HG03175 (cell line): ENCODE data around the gene RBM33.
"Not testable (repeated sequence)": the region's sequence is repeated elsewhere in the genome, so short reads cannot be mapped to it uniquely, and the experiment has no call there.

Source experiments
- ATAC-seq: cut with Tn5 transposase; IDR thresholded peaks from one replicate; pipeline ENCODE4 v1.9.1; 2021; ENCODE audit warnings: mild to moderate bottlenecking, moderate library complexity; ENCODE audit not compliant: unreplicated experiment

Gene RBM33

DNA sequence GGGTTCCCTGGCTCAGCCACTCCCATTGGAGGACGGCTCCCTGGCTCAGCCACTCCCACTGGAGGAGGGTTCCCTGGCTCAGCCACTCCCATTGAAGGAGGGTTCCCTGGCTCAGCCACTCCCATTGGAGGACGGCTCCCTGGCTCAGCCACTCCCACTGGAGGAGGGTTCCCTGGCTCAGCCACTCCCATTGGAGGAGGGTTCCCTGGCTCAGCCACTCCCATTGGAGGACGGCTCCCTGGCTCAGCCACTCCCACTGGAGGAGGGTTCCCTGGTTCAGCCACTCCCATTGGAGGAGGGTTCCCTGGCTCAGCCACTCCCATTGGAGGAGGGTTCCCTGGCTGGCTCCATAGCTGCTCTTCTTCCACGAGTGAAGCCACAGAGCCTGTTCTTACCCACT, 173.1 kb downstream of the RBM33 start:
- ATAC-seq = not testable (repeated sequence)

DNA sequence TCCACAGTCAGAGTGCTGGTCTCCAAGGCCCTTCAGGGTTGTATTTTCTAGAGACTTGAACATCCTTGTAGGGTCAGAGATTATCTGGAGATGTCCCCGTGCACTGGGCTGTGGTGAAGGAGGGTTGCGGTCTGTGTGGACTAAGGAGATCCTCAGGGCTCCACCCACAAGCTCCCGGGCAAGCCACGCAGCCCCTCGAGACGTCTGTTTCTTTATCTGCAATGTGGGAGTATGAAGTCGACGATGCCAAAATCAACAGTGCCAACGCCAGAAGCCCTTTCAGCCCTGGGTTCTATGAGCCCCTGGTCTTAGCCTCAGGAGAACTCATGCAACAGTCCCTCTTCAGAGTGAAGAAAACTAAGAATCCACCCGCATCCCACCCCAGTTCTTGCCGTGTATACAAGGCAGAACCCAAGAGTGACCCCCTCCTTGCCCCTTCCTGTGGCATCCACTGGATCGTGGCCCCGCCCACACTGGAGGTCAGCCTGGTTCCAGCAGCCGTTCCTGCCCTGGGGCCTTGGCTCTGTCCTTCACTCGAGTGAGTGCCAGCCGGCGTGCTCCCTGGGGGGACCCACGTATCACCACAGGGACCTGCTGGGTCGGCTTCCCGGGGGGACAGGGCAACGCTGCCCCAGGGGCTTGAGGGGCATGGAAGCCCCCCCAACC, 173.8 kb downstream of the RBM33 start:
- ATAC-seq = no peak

DNA sequence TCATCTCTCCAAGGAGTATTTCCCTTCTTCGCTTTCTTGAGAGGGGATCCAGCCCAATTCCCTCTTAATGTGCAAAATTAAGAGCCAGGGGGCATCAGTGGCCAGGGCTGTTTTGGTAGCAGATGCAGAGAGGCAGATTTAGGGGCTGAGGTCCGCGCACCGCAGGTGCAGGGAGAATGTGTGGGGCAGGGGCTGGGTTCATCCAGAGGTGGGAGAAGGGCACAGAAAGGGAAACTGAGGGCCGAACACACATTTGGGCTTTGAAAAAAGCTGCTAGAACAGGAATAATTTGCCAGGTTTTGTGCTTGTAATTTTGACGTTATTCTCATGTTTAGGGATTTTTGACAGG, 174.3 kb downstream of the RBM33 start:
- no peak for ATAC-seq

DNA sequence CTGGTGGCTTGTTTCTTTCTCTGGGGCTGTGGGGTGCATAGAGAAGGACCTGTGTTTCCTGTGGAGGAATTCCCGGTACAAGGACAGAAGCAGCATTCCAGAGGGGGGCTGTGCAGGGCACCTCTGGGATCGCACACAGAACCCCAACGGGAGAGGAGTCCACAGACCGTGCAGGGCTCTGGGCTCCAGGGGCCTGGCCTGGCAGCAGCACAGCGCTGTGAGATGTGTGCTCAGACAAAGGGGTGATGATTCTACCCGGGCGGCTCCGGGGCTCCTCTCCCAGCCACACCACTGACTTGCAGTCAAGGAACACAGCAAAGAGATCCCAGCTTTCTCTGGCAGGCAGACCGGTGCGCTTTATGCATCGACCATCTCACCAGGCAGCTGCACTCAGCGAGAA, 174.7 kb downstream of the RBM33 start:
- no peak for ATAC-seq

DNA sequence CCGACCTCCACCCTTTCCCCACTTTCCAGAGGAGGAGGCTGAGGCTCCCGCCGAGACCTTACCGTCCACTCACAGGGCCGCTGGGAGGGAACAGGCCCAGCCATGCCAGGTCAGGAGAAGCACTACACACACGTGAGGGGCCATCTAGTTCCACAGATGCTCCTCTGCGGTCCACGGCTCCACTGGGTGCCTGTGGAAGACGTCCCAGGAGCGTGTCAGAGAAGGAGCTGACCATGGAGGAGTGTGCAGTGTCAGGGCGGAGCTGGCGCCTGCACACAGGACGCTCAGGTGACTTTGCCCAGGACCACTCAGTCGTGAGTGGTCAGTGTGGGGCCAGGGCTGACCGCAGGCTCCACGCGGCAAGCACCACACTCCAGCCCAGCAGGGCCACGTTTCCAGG, 175.8 kb downstream of the RBM33 start:
- no peak for ATAC-seq

DNA sequence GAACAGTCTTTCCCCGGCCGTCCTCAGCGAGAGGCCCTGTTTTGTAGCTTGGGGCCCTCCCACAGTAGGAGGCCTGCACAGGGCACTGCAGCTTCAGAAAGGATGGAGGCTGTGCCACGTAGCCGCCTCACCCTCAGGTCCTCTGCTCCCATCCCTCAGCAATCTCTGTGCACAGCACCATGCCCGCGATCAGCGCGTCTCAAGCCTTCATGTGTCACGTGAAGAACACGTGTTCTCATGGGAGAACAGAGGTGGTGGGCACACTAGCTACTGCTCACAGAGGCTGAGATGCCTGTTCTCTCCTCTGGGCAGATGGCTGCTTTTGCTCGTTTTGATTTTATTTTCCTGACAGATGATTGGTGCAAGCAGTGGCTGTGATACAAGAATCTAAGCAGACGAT, 176.3 kb downstream of the RBM33 start:
- no peak for ATAC-seq

DNA sequence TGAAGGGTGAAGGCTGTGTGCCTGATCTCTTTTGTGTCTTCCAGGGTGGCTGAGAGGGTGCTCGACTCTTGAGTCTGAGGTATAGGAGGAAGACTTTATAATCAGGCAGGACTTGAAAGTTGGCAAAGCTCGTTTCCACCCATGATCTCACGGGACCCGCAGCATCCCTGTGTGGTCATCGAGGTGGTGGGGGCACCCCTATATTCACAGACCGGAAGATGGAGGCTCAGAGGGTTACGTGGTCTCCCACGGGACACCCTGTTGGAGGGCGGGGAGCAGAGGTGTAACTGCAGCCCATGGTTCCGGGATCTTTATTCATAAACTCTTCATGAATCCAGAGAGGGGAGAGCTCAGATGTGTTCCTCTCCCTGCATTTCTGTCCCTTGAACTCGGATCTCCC, 177.4 kb downstream of the RBM33 start:
- no peak for ATAC-seq

DNA sequence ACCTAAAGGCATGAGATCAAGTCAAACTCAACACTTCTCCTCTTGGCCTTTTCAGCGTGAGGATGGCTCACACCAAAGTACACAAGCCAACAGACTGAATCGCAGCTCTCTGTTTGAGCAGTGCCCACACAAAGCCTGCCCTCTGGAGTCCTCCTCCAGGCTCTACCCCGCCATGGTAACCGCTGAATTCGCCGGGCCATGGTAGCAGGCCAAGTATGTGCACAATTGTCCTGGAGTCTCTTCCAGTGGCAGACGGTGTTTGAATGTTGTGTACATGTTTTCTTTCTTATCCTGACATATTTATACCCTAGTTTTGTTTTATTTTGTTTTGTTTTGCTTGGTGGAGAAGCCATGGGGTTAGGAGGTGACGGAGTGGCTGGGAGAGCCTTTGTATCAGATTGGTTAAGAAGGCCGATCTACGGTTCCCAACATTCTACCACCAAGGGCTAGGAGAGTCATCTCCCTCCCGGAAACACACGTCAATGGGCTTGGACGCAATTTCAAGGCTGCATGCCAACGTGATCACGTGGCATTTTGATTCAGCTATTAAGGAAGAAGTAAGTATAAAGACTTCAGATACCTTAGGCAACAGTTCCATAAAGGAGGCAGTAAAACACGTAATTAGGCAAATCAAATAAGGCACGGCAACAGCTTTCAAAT, 179.9 kb downstream of the RBM33 start:
- no peak for ATAC-seq

DNA sequence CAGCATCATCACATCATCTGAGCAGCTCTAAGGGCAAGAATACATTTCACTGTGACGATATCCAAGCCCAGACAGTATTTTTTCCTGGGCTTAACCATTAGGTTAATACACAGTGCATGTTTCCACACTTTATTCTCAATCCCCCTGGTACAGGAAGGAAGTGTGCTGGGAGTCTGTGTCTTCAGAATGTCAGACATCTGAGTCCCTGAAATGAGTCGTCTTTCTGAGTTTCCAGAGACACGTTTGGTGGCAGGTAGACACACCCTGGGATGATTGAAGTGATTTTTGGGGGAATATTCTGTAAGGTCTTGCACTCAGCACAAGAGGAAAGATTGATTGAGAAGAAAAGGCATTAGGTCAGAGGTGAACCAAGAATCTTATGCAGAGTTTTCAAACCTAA, 180.9 kb downstream of the RBM33 start:
- ATAC-seq = no peak

DNA sequence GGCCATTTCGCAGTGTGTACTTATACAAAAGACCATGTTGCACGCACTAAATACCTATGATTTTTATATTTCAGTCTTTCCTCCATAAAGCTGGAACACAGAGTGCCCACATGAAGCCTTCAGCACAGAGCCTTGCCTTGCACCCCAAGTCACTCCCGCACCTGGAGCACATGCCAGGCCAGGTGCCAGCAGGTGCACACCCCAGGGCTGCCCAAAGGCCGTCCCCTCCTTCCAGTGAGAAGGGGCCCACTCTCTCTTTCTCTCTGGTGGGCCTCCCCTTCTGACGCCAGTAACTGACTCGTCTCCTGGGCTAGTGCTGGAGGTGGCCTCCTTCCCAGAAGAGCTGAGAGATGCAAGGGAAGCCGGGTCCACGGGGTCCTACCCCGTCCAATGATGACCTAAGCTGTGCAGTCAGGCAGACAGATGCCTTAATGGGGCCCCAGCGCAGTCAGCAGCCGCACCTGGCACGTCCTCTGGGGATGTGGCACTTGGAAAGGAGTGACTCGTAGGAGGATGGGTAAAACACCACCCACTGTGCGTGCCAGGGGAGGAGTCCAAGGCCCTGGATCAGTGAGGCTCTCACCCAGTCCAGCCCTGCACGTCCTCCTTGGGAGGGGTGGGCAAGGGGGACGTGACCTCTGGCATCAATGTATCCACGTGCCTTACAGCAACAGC, 185.5 kb downstream of the RBM33 start:
- ATAC-seq = no peak
